DOHH2 (cell line): ENCODE data around the gene MRPS26.

Source experiments
- H3F3A ChIP-seq: fragments of 200-600 bp; sonication (generic), shearing (Covaris generic); 2 replicates; pipeline ENCODE4 v1.6.0; 2016; ENCODE audit warnings: antibody characterized with exemption, mild to moderate bottlenecking; ENCODE audit not compliant: control insufficient read depth, insufficient read depth
- H3K27ac ChIP-seq: fragments of 200-600 bp; sonication (generic); 2 replicates; pipeline ENCODE4 v1.5.1; 2014; ENCODE audit warnings: low read depth, mild to moderate bottlenecking, low read length, moderate library complexity
- H3K27me3 ChIP-seq: fragments of 200-600 bp; sonication (generic); 2 replicates; pipeline ENCODE4 v1.6.1; 2014; ENCODE audit warnings: mild to moderate bottlenecking, low read length, mixed read lengths; ENCODE audit not compliant: control insufficient read depth
- H3K36me3 ChIP-seq: fragments of 200-600 bp; sonication (generic); 2 replicates; pipeline ENCODE4 v1.6.1; 2014; ENCODE audit warnings: mild to moderate bottlenecking, low read length, moderate library complexity, mixed read lengths; ENCODE audit not compliant: control insufficient read depth
- H3K4me1 ChIP-seq: fragments of 200-600 bp; sonication (generic); 2 replicates; pipeline ENCODE4 v1.6.1; 2014; ENCODE audit warnings: mild to moderate bottlenecking, low read length, mixed read lengths; ENCODE audit not compliant: control insufficient read depth
- H3K4me2 ChIP-seq: fragments of 200-600 bp; sonication (generic); 2 replicates; pipeline ENCODE4 v1.6.0; 2014; ENCODE audit warnings: mild to moderate bottlenecking, low read length, moderate library complexity
- H3K4me3 ChIP-seq: fragments of 200-600 bp; sonication (generic); 2 replicates; pipeline ENCODE4 v1.5.1; 2014; ENCODE audit warnings: mild to moderate bottlenecking, low read length, mixed read lengths
- H3K79me2 ChIP-seq: fragments of 200-600 bp; sonication (generic); 2 replicates; pipeline ENCODE4 v1.6.1; 2014; ENCODE audit warnings: mild to moderate bottlenecking, low read length, mixed read lengths; ENCODE audit not compliant: control insufficient read depth
- H3K9me2 ChIP-seq: fragments of 200-600 bp; sonication (generic); replicated peaks from 2 replicates; pipeline ENCODE4 v1.6.1; 2014; ENCODE audit warnings: mild to moderate bottlenecking, low read length, mixed read lengths; ENCODE audit not compliant: control insufficient read depth
- H3K9me3 ChIP-seq: fragments of 200-600 bp; sonication (generic); 2 replicates; pipeline ENCODE4 v1.6.1; 2014; ENCODE audit warnings: antibody characterized with exemption, low read length, mixed read lengths; ENCODE audit not compliant: control insufficient read depth, insufficient read depth
- H4K20me1 ChIP-seq: fragments of 200-600 bp; sonication (generic); 2 replicates; pipeline ENCODE4 v1.6.0; 2014; ENCODE audit warnings: low read depth, mild to moderate bottlenecking, antibody characterized with exemption, low read length, moderate library complexity; ENCODE audit not compliant: control insufficient read depth, insufficient read depth
- EZH2phosphoT487 ChIP-seq: fragments of 200-600 bp; sonication (generic); IDR thresholded peaks from 2 replicates; pipeline ENCODE4 v1.6.1; 2017; ENCODE audit warnings: borderline replicate concordance, mild to moderate bottlenecking, antibody characterized with exemption, low read length, moderate library complexity, mixed read lengths
- TF ChIP-seq, protein P1 (sequence below): fragments of 200-600 bp; sonication (generic); IDR thresholded peaks from one replicate; pipeline ENCODE4 v1.5.1; 2014; ENCODE audit warnings: antibody characterized with exemption, mild to moderate bottlenecking, low read depth, low read length; ENCODE audit not compliant: poor library complexity, severe bottlenecking

The MRPS26 gene

GRCh38 chr20:3031524-3032147, 14.2 kb upstream of the MRPS26 start:
- no peak overlapping the region for H3K27ac ChIP-seq
- H4K20me1 ChIP-seq = no peaks in the 10 kb centered on the region
- no peaks in the 10 kb centered on the region for H3K4me1 ChIP-seq
- TF ChIP-seq EZH2phosphoT487 = no peak
- TF ChIP-seq, protein P1, sequence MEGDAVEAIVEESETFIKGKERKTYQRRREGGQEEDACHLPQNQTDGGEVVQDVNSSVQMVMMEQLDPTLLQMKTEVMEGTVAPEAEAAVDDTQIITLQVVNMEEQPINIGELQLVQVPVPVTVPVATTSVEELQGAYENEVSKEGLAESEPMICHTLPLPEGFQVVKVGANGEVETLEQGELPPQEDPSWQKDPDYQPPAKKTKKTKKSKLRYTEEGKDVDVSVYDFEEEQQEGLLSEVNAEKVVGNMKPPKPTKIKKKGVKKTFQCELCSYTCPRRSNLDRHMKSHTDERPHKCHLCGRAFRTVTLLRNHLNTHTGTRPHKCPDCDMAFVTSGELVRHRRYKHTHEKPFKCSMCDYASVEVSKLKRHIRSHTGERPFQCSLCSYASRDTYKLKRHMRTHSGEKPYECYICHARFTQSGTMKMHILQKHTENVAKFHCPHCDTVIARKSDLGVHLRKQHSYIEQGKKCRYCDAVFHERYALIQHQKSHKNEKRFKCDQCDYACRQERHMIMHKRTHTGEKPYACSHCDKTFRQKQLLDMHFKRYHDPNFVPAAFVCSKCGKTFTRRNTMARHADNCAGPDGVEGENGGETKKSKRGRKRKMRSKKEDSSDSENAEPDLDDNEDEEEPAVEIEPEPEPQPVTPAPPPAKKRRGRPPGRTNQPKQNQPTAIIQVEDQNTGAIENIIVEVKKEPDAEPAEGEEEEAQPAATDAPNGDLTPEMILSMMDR = no peak
- no peaks in the 10 kb centered on the region for H3K9me2 ChIP-seq
- no peaks in the 10 kb centered on the region for H3F3A ChIP-seq
- H3K27me3 ChIP-seq = no peaks in the 10 kb centered on the region
- no peaks in the 10 kb centered on the region for H3K9me3 ChIP-seq
- H3K79me2 ChIP-seq = no peaks in the 10 kb centered on the region
- H3K4me2 ChIP-seq = no peak overlapping the region
- H3K36me3 ChIP-seq = peaks cover 43% of the 10 kb centered on the region
- no peak overlapping the region for H3K4me3 ChIP-seq

GRCh38 chr20:3032624-3033023, 13.2 kb upstream of the MRPS26 start:
- Histone ChIP-seq H3K79me2 (no peaks in the 10 kb centered on the region), H3K27me3 (no peaks in the 10 kb centered on the region), H3K4me3 (no peak overlapping the region), H3K27ac (no peak overlapping the region), H3K9me3 (no peaks in the 10 kb centered on the region), H4K20me1 (no peaks in the 10 kb centered on the region), H3K4me1 (no peaks in the 10 kb centered on the region), H3K9me2 (no peaks in the 10 kb centered on the region), H3K36me3 (peaks cover 42% of the 10 kb centered on the region), H3K4me2 (no peak overlapping the region), H3F3A (no peaks in the 10 kb centered on the region)
- TF ChIP-seq, protein P1 = no peak
- no peak for TF ChIP-seq EZH2phosphoT487

- H3K79me2 ChIP-seq = no peaks in the 10 kb centered on the region
- H3K27ac ChIP-seq = no peak overlapping the region
- peaks cover 50% of the 10 kb centered on the region for H3K36me3 ChIP-seq
- no peaks in the 10 kb centered on the region for H3K4me1 ChIP-seq
- no peak overlapping the region for H3K4me3 ChIP-seq
- no peaks in the 10 kb centered on the region for H4K20me1 ChIP-seq
- TF ChIP-seq, protein P1 = no peak
- no peak for TF ChIP-seq EZH2phosphoT487
- no peaks in the 10 kb centered on the region for H3K9me2 ChIP-seq
- 0 out of 2 replicates have a peak, but pooled peaks cover 4% of the 10 kb centered on the region for H3F3A ChIP-seq
- H3K27me3 ChIP-seq = no peaks in the 10 kb centered on the region
- H3K4me2 ChIP-seq = no peak overlapping the region
- no peaks in the 10 kb centered on the region for H3K9me3 ChIP-seq
Observed at GRCh38 chr20:3037654-3038053, 8.2 kb upstream of the MRPS26 start.
